GM23248 (cell line): ENCODE data around the gene ELF4. TPM values are rescaled to one million over a fixed set of nuclear protein-coding genes. Genes with fewer than 3 reads are reported as not detected.
"Not testable (repeated sequence)": the region's sequence is repeated elsewhere in the genome, so short reads cannot be mapped to it uniquely, and the experiment has no call there.

Experiments used
- DNase-seq: peaks from one replicate; pipeline ENCODE4 v3.0.0-alpha.2; 2015
- H2AFZ ChIP-seq: fragments of 200-600 bp; sonication (generic); 2 replicates; pipeline ENCODE4 v1.6.1; 2016; ENCODE audit warnings: antibody characterized with exemption
- H3F3A ChIP-seq: fragments of 200-600 bp; sonication (generic); 2 replicates; pipeline ENCODE4 v1.6.1; 2016; ENCODE audit warnings: mild to moderate bottlenecking, antibody characterized with exemption, mixed run types; ENCODE audit not compliant: insufficient read depth
- H3K27ac ChIP-seq: fragments of 200-600 bp; sonication (generic); 2 replicates; pipeline ENCODE4 v1.5.1; 2016; ENCODE audit warnings: mild to moderate bottlenecking
- H3K27me3 ChIP-seq: fragments of 200-600 bp; sonication (generic); replicated peaks from 2 replicates; pipeline ENCODE4 v1.6.1; 2016; ENCODE audit warnings: mild to moderate bottlenecking; ENCODE audit not compliant: insufficient read depth
- H3K36me3 ChIP-seq: fragments of 200-600 bp; sonication (generic); 2 replicates; pipeline ENCODE4 v1.6.1; 2016; ENCODE audit warnings: low read depth, mild to moderate bottlenecking
- H3K4me1 ChIP-seq: fragments of 200-600 bp; sonication (generic); 2 replicates; pipeline ENCODE4 v1.6.1; 2016; ENCODE audit warnings: mild to moderate bottlenecking; ENCODE audit not compliant: insufficient read depth
- H3K4me2 ChIP-seq: fragments of 200-600 bp; sonication (generic); one replicate; pipeline ENCODE4 v1.6.1; 2016; ENCODE audit warnings: mild to moderate bottlenecking; ENCODE audit not compliant: unreplicated experiment
- H3K4me3 ChIP-seq: fragments of 200-600 bp; sonication (generic); 2 replicates; pipeline ENCODE4 v1.5.1; 2016; ENCODE audit warnings: mild to moderate bottlenecking
- H3K79me2 ChIP-seq: fragments of 200-600 bp; sonication (generic); 2 replicates; pipeline ENCODE4 v1.6.1; 2016; ENCODE audit warnings: mild to moderate bottlenecking; ENCODE audit not compliant: insufficient read depth
- H3K9ac ChIP-seq: fragments of 200-600 bp; sonication (generic); 2 replicates; pipeline ENCODE4 v1.6.1; 2016; ENCODE audit warnings: mild to moderate bottlenecking
- H3K9me2 ChIP-seq: fragments of 200-600 bp; sonication (generic); 2 replicates; pipeline ENCODE4 v1.6.1; 2016; ENCODE audit warnings: mixed run types, mild to moderate bottlenecking, moderate library complexity; ENCODE audit not compliant: insufficient read depth
- H3K9me3 ChIP-seq: fragments of 200-600 bp; sonication (generic); one replicate; pipeline ENCODE4 v1.6.1; 2017; ENCODE audit warnings: low read depth
- H4K20me1 ChIP-seq: fragments of 200-600 bp; sonication (generic); 2 replicates; pipeline ENCODE4 v1.6.0; 2016; ENCODE audit not compliant: insufficient read depth
- EZH2 ChIP-seq: fragments of 200-600 bp; sonication (generic); IDR thresholded peaks from 2 replicates; pipeline ENCODE4 v1.6.1; 2018; ENCODE audit warnings: antibody characterized with exemption, mild to moderate bottlenecking; ENCODE audit not compliant: insufficient read depth, poor library complexity, severe bottlenecking
- EZH2phosphoT487 ChIP-seq: fragments of 200-600 bp; sonication (generic); IDR thresholded peaks from 2 replicates; pipeline ENCODE4 v1.6.1; 2018; ENCODE audit warnings: antibody characterized with exemption, moderate library complexity, mild to moderate bottlenecking, low read depth; ENCODE audit not compliant: insufficient read depth
- WGBS, 2 experiments: methylation state at CpG; one replicate each; pipeline ENCODE4 v1.1.6; 2015 to 2017; ENCODE audit warnings: low lambda C conversion rate in 2 of 2, low coverage in 1 of 2; ENCODE audit errors: missing lambda C conversion rate in 2 of 2; 5-methylcytosine and 5-hydroxymethylcytosine counted together
- in situ Hi-C: fragments of 300-500 bp; cut with MboI; formaldehyde crosslinking; loops from 2 replicates; pipeline ENCODE4 v1.15.0; 2020
- polyA plus RNA-seq: library from polyadenylated mRNA; unstranded; fragments of >200 nt; fragmentation: Nextera tagmentation; extraction: Ambion mirVana; gene quantifications from 2 replicates; pipeline ENCODE4 v1.2.1, GENCODE V29; 2016
- total RNA-seq: library from RNA; depleted of rRNA; stranded (reverse); fragments of >200 nt; shearing (Covaris generic); gene quantifications from 2 replicates; pipeline ENCODE4 v1.2.3, GENCODE V29; 2014

ELF4 gene
- total and polyA plus RNA-seq, 2 experiments from 2014 or later = 9.4 to 16.5 TPM

GRCh38 chrX:130118441-130119311, 8.4 kb upstream of the ELF4 start:
- Histone ChIP-seq H3K27ac (peak overlapping the region; percentile 75), H3K4me3 (peak overlapping the region; percentile 51), H3K9ac (peak overlapping the region; percentile 76), H3K4me1 (peaks cover 20% of the 10 kb centered on the region), H3K36me3 (no peaks in the 10 kb centered on the region), H3K4me2 (peak overlapping the region; percentile 76), H3K79me2 (no peaks in the 10 kb centered on the region), H2AFZ (peak overlapping the region; percentile 33; the same call in 1 of the 2 replicates), H3K27me3 (no peaks in the 10 kb centered on the region), H3K9me3 (no peaks in the 10 kb centered on the region), H4K20me1 (no peaks in the 10 kb centered on the region), H3F3A (peaks cover 17% of the 10 kb centered on the region; the same call in 1 of the 2 replicates), H3K9me2 (no peaks in the 10 kb centered on the region)
- TF ChIP-seq EZH2phosphoT487 (no peak), EZH2 (no peak)
- WGBS, 2 experiments = 10 to 17% methylated on average over 21 of the region's 21 CpGs
- in situ Hi-C loops = no loop called here
- DNase-seq = peak; percentile 70

GRCh38 chrX:130117166-130117565, 6.9 kb upstream of the ELF4 start:
- in situ Hi-C loops = no loop called here
- H2AFZ ChIP-seq = no peak overlapping the region
- no peaks in the 10 kb centered on the region for H3K27me3 ChIP-seq
- TF ChIP-seq EZH2phosphoT487 (no peak), EZH2 (no peak)
- H3K9me2 ChIP-seq = no peaks in the 10 kb centered on the region
- H3K27ac ChIP-seq = no peak overlapping the region
- 98 to 99% methylated on average over 6 to 7 of the region's 7 CpGs for WGBS, 2 experiments
- no peaks in the 10 kb centered on the region for H3K79me2 ChIP-seq
- no peak overlapping the region for H3K4me2 ChIP-seq
- H3F3A ChIP-seq = peaks cover 17% of the 10 kb centered on the region; the same call in 1 of the 2 replicates
- H4K20me1 ChIP-seq = no peaks in the 10 kb centered on the region
- no peaks in the 10 kb centered on the region for H3K9me3 ChIP-seq
- H3K4me3 ChIP-seq = no peak overlapping the region
- DNase-seq = no peak
- H3K36me3 ChIP-seq = no peaks in the 10 kb centered on the region
- peaks cover 20% of the 10 kb centered on the region for H3K4me1 ChIP-seq
- no peak overlapping the region for H3K9ac ChIP-seq

GRCh38 chrX:130115119-130115885, 5.0 kb upstream of the ELF4 start:
- H3K27ac ChIP-seq, DNase-seq, H4K20me1 ChIP-seq, H3K36me3 ChIP-seq, in situ Hi-C loops, H3K79me2 ChIP-seq, H3K9ac ChIP-seq, H3K4me3 ChIP-seq, H3K9me2 ChIP-seq, H2AFZ ChIP-seq, H3K27me3 ChIP-seq, H3K4me2 ChIP-seq, H3K9me3 ChIP-seq: not testable (repeated sequence)
- Histone ChIP-seq H3K4me1 (peaks cover 19% of the 10 kb centered on the region), H3F3A (peaks cover 17% of the 10 kb centered on the region; the same call in 1 of the 2 replicates)
- WGBS, 2 experiments = 79 to 88% methylated on average over 7 to 10 of the region's 10 CpGs

GRCh38 chrX:130114141-130114588, 3.9 kb upstream of the ELF4 start:
- H3K9me3 ChIP-seq = no peaks in the 10 kb centered on the region
- H3K4me2 ChIP-seq = no peak overlapping the region
- peak; percentile 35 for DNase-seq

More at GRCh38 chrX:130114141-130114588, 3.9 kb upstream of the ELF4 start:
- Histone ChIP-seq H3K27ac (no peak overlapping the region), H3F3A (peaks cover 8% of the 10 kb centered on the region; the same call in 1 of the 2 replicates), H3K36me3 (no peaks in the 10 kb centered on the region), H3K4me3 (no peak overlapping the region), H3K27me3 (no peaks in the 10 kb centered on the region), H3K4me1 (peaks cover 9% of the 10 kb centered on the region), H3K79me2 (peaks cover 8% of the 10 kb centered on the region), H3K9me2 (no peaks in the 10 kb centered on the region), H3K9ac (no peak overlapping the region), H4K20me1 (no peaks in the 10 kb centered on the region), H2AFZ (no peak overlapping the region)
- TF ChIP-seq EZH2phosphoT487 (no peak), EZH2 (no peak)
- in situ Hi-C loops = no loop called here
- WGBS, 2 experiments = 97 to 100% methylated on average over 4 to 6 of the region's 9 CpGs
